ENCODE results near the gene BAHCC1.

GRCh38 chr17:81481073-81481799 lies 86.0 kb downstream of the BAHCC1 start:
- TF ChIP-seq CTCF (IDR thresholded peaks at IDR 0.05), result no peak
- TF ChIP-seq POLR2AphosphoS5 (IDR thresholded peaks at IDR 0.05), result no peak
